HG03575 (cell line): ENCODE results near the gene ERICH4.
"Not testable (repeated sequence)": the region's sequence is repeated elsewhere in the genome, so short reads cannot be mapped to it uniquely, and the experiment has no call there.

Source experiments
- ATAC-seq: cut with Tn5 transposase; IDR thresholded peaks from one replicate; pipeline ENCODE4 v1.9.1; 2021; ENCODE audit not compliant: unreplicated experiment, insufficient number of reproducible peaks, low FRiP score; ENCODE audit errors: extremely low read depth

ERICH4 gene

GRCh38 chr19:41442473-41443355, at the start of gene ERICH4:
ERICH4 (plus strand) TSS chr19:41443156; CDS start chr19:41443170, 14 bp downstream.
- ATAC-seq = no peak

GRCh38 chr19:41395355-41395754, 47.6 kb upstream of the ERICH4 start:
- ATAC-seq = no peak

- peak; percentile 85 for ATAC-seq
These were observed 45.6 kb upstream of the ERICH4 start, which contains the start of the genes BCKDHA and EXOSC5 for GRCh38 chr19:41397086-41398049. BCKDHA (plus strand) TSS chr19:41397818; CDS start chr19:41397828, 10 bp downstream. EXOSC5 (minus strand) TSS chr19:41397359; CDS start chr19:41397328, 31 bp downstream.

- no peak for ATAC-seq
These were observed 44.9 kb upstream of the ERICH4 start for GRCh38 chr19:41398050-41398418.

GRCh38 chr19:41398598-41398997, 44.4 kb upstream of the ERICH4 start:
- no peak for ATAC-seq

- ATAC-seq = no peak
These were observed 43.9 kb upstream of the ERICH4 start for GRCh38 chr19:41399091-41399490.

- no peak for ATAC-seq
These were observed 43.4 kb upstream of the ERICH4 start for GRCh38 chr19:41399525-41399924.

- ATAC-seq = no peak
These were observed 41.5 kb upstream of the ERICH4 start for GRCh38 chr19:41401483-41401882.

- no peak for ATAC-seq
These were observed 40.9 kb upstream of the ERICH4 start for GRCh38 chr19:41402010-41402409.

GRCh38 chr19:41403181-41403970, 39.6 kb upstream of the ERICH4 start:
- no peak for ATAC-seq

GRCh38 chr19:41405776-41406175, 37.2 kb upstream of the ERICH4 start:
- no peak for ATAC-seq

- no peak for ATAC-seq
These were observed 35.7 kb upstream of the ERICH4 start for GRCh38 chr19:41407271-41407670.

GRCh38 chr19:41408256-41408655, 34.7 kb upstream of the ERICH4 start:
- no peak for ATAC-seq

- not testable (repeated sequence) for ATAC-seq
These were observed 34.1 kb upstream of the ERICH4 start for GRCh38 chr19:41408846-41409245.

GRCh38 chr19:41409288-41409687, 33.7 kb upstream of the ERICH4 start:
- no peak for ATAC-seq

GRCh38 chr19:41410336-41411054, 32.5 kb upstream of the ERICH4 start:
- no peak for ATAC-seq

GRCh38 chr19:41411100-41411967, 31.6 kb upstream of the ERICH4 start:
- no peak for ATAC-seq

- no peak for ATAC-seq
These were observed 31.0 kb upstream of the ERICH4 start for GRCh38 chr19:41411968-41412265.
